ENCODE results near the gene ZNF331. TPM values are rescaled to one million over a fixed set of nuclear protein-coding genes. Genes with fewer than 3 reads are reported as not detected.

The ZNF331 gene
- total RNA-seq, 1 donor from 2014 or later, result 30.1 TPM

- H3K4me3 ChIP-seq, result peak overlapping the region; percentile 64
- ATAC-seq, result no peak
- H3K27ac ChIP-seq, result peak overlapping the region; percentile 87
- H3K36me3 ChIP-seq, result no peaks in the 10 kb centered on the region
- no peaks in the 10 kb centered on the region for H3K27me3 ChIP-seq
- peaks cover 5% of the 10 kb centered on the region for H3K4me1 ChIP-seq
- intact Hi-C loops (cut with DNase I), result no loop called here
- no peaks in the 10 kb centered on the region for H3K9me3 ChIP-seq
- no peak for DNase-seq
- TF ChIP-seq, protein P1, sequence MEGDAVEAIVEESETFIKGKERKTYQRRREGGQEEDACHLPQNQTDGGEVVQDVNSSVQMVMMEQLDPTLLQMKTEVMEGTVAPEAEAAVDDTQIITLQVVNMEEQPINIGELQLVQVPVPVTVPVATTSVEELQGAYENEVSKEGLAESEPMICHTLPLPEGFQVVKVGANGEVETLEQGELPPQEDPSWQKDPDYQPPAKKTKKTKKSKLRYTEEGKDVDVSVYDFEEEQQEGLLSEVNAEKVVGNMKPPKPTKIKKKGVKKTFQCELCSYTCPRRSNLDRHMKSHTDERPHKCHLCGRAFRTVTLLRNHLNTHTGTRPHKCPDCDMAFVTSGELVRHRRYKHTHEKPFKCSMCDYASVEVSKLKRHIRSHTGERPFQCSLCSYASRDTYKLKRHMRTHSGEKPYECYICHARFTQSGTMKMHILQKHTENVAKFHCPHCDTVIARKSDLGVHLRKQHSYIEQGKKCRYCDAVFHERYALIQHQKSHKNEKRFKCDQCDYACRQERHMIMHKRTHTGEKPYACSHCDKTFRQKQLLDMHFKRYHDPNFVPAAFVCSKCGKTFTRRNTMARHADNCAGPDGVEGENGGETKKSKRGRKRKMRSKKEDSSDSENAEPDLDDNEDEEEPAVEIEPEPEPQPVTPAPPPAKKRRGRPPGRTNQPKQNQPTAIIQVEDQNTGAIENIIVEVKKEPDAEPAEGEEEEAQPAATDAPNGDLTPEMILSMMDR (IDR thresholded peaks at IDR 0.05), result no peak
Measured at GRCh38 chr19:53520163-53520546, 17.8 kb upstream of the ZNF331 start.

GRCh38 chr19:53520547-53521372 is 17.2 kb upstream of the ZNF331 start:
- Histone ChIP-seq H3K9me3 (peaks cover 2% of the 10 kb centered on the region), H3K4me3 (peak overlapping the region; percentile 64), H3K4me1 (peaks cover 5% of the 10 kb centered on the region), H3K36me3 (no peaks in the 10 kb centered on the region), H3K27ac (peak overlapping the region; percentile 87), H3K27me3 (no peaks in the 10 kb centered on the region)
- TF ChIP-seq, protein P1 (IDR thresholded peaks at IDR 0.05), result no peak
- intact Hi-C loops (cut with DNase I), result no loop called here
- peak; percentile 97 for ATAC-seq
- DNase-seq, result peak; percentile 95

DNA sequence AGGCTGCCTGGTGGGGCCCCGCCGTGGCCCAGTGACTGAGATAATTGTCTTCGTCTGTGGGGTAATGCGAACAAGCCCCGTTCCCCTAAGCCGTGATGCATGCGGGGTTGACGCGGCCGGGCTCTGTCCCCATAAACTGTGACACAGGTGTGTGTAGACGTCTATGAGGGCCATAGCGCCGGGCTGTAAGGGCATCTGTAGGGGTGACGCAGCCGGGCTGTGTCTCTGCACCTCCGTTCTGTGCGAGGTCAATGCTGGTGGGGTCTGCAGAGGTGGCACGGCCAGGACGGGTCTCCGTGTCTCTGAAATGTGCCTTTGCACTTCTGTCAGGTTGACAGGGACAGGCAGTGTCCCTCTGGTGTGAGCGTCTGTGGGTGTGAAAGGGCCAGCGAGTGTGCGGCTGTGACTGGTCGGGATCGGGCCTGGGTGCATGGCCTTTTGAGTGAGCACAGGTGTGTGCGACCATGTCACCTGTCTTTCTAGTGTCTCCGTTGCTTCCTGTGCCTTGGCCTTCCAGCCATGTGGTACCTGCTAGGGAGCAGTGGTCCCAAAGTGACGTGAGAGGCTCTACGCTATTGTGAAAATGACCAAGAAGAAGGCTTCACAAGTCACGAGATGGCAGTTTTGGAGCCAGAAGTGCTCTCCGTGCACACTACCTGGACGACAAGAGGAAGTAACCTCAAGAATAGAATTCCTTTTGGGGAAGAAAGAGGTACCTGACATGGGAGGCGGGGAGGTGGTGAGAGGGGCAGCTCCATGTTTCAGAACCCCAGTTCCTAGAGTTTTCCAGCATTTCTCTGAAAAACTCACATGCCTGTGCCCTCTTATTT is 16.4 kb upstream of the ZNF331 start:
- Histone ChIP-seq H3K27ac (no peak overlapping the region), H3K27me3 (no peaks in the 10 kb centered on the region), H3K9me3 (peaks cover 6% of the 10 kb centered on the region), H3K4me1 (peaks cover 5% of the 10 kb centered on the region), H3K36me3 (no peaks in the 10 kb centered on the region), H3K4me3 (peak overlapping the region; percentile 64)
- intact Hi-C loops (cut with DNase I), result no loop called here
- ATAC-seq (no peak), DNase-seq (no peak)
- TF ChIP-seq, protein P1 (IDR thresholded peaks at IDR 0.05), result no peak

DNA sequence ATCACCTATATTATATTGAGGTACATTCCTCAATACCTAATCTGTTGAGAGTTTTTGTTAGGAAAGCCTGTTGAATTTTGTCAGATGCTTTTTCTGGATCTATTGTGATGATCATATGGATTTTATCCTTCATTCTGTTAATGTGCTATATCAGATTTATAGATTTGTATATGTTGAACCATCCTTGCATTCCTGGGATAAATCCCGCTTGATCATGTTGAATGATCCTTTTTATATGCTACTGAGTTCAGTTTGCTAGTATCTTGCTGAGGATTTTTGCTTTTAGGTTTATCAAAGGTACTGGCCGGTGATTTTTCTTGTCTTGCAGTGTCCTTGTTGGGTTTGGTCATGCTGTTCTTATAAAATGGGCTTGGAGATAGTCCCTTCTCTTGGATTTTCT is 12.0 kb upstream of the ZNF331 start:
- Histone ChIP-seq H3K4me3 (no peak overlapping the region), H3K9me3 (peaks cover 6% of the 10 kb centered on the region), H3K4me1 (peaks cover 5% of the 10 kb centered on the region), H3K27ac (no peak overlapping the region), H3K36me3 (no peaks in the 10 kb centered on the region), H3K27me3 (no peaks in the 10 kb centered on the region)
- TF ChIP-seq, protein P1 (IDR thresholded peaks at IDR 0.05), result no peak
- DNase-seq (no peak), ATAC-seq (no peak)
- intact Hi-C loops (cut with DNase I), result no loop called here

DNA sequence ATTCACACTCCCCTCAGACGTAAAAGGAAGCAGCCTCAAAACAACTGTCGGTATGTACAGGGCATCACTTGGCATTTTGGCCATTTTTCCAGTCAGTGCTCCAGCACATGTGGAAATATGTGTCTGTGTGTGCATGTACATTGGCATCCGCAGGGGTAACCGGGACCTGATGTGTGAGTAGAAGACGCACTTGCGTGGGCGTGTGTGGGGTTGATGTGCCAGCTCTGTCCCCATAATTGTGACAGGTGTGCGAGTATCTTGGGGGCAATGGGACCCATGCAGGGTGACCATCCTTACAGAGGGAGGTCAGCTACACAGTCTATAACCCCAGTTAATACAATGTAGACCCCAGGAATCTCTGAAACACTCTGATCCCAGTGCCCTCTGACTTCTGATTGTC is 7.3 kb upstream of the ZNF331 start:
- Histone ChIP-seq H3K27ac (no peak overlapping the region), H3K36me3 (no peaks in the 10 kb centered on the region), H3K4me3 (no peak overlapping the region), H3K27me3 (no peaks in the 10 kb centered on the region), H3K4me1 (no peaks in the 10 kb centered on the region), H3K9me3 (peaks cover 6% of the 10 kb centered on the region)
- intact Hi-C loops (cut with DNase I), result no loop called here
- ATAC-seq (no peak), DNase-seq (no peak)
- TF ChIP-seq, protein P1 (IDR thresholded peaks at IDR 0.05), result no peak

Data from upper lobe of right lung (tissue), 1 donor.